ENCODE results near the gene KANK2.

The KANK2 gene

GRCh38 chr19:11224429-11224828 is 27.1 kb upstream of the KANK2 start:
- no peak overlapping the region for H3K4me3 ChIP-seq (ENCODE audit: low read depth, low read length)
- no peak for DNase-seq (ENCODE audit: low read depth)
- TF ChIP-seq CTCF (IDR thresholded peaks at IDR 0.05; ENCODE audit: low read depth, low read length) (no peak), MAX (IDR thresholded peaks at IDR 0.05; ENCODE audit: low read depth, low read length) (no peak), MYC (IDR thresholded peaks at IDR 0.05; ENCODE audit: low read depth, low read length) (no peak), POLR2A (IDR thresholded peaks at IDR 0.05; ENCODE audit: extremely low read depth, insufficient read length) (no peak)

DNA sequence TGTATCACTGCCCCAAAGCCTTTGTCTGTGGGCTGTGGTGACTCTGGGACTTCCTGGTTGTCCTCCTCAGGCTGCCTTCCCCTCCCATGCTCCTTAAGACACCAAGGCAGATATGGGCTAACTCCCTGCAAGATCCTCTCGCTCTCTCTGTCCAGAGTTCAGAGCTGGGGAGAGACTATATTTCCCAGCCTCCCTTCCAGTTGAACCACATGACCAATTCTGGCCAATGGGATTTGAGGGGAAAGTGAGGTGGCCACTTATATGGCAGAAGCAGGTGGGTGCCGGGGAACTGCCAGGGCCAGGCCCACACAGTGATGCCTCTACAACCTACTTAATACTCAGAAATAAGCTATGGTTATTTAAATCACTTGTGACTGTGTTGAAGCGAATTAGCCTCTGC is 25.9 kb upstream of the KANK2 start:
- TF ChIP-seq POLR2A (IDR thresholded peaks at IDR 0.05; ENCODE audit: extremely low read depth, insufficient read length) (no peak), MYC (IDR thresholded peaks at IDR 0.05; ENCODE audit: low read depth, low read length) (no peak), MAX (IDR thresholded peaks at IDR 0.05; ENCODE audit: low read depth, low read length) (no peak), CTCF (IDR thresholded peaks at IDR 0.05; ENCODE audit: low read depth, low read length) (no peak)
- H3K4me3 ChIP-seq (ENCODE audit: low read depth, low read length): no peak overlapping the region
- DNase-seq (ENCODE audit: low read depth): no peak

- TF ChIP-seq CTCF (IDR thresholded peaks at IDR 0.05; ENCODE audit: low read depth, low read length) (no peak), MYC (IDR thresholded peaks at IDR 0.05; ENCODE audit: low read depth, low read length) (no peak), POLR2A (IDR thresholded peaks at IDR 0.05; ENCODE audit: extremely low read depth, insufficient read length) (no peak), MAX (IDR thresholded peaks at IDR 0.05; ENCODE audit: low read depth, low read length) (no peak)
- DNase-seq (ENCODE audit: low read depth): no peak
- no peak overlapping the region for H3K4me3 ChIP-seq (ENCODE audit: low read depth, low read length)
These were observed 23.8 kb upstream of the KANK2 start for GRCh38 chr19:11221082-11221598.

DNA sequence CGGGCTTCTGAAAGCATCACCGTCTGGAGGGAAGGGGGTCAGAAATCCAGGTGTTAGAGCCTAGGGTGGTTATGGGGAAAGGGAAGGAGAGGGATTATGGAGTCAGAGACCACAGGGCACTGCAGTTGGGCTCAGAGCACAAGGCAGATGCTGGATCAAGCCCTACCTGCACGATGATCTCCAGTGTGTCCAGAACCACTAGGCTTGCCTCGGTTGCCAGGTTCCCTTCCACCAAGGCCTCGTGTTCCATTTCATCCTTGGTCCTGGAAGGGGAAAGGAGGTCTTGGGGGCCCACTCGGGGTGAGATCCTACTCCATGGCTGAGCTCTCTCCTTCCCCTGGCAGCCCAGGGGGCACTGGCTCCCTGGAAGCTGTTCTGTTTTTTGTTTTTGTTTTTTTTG is 17.0 kb upstream of the KANK2 start:
- no peak for DNase-seq (ENCODE audit: low read depth)
- TF ChIP-seq MYC (IDR thresholded peaks at IDR 0.05; ENCODE audit: low read depth, low read length): no peak
- TF ChIP-seq MAX (IDR thresholded peaks at IDR 0.05; ENCODE audit: low read depth, low read length): no peak
- no peak for TF ChIP-seq POLR2A (IDR thresholded peaks at IDR 0.05; ENCODE audit: extremely low read depth, insufficient read length)
- TF ChIP-seq CTCF (IDR thresholded peaks at IDR 0.05; ENCODE audit: low read depth, low read length): no peak
- no peak overlapping the region for H3K4me3 ChIP-seq (ENCODE audit: low read depth, low read length)

- TF ChIP-seq MAX (IDR thresholded peaks at IDR 0.05; ENCODE audit: low read depth, low read length) (no peak), MYC (IDR thresholded peaks at IDR 0.05; ENCODE audit: low read depth, low read length) (no peak), CTCF (IDR thresholded peaks at IDR 0.05; ENCODE audit: low read depth, low read length) (no peak), POLR2A (IDR thresholded peaks at IDR 0.05; ENCODE audit: extremely low read depth, insufficient read length) (no peak)
- no peak overlapping the region for H3K4me3 ChIP-seq (ENCODE audit: low read depth, low read length)
- no peak for DNase-seq (ENCODE audit: low read depth)
These were observed 13.2 kb upstream of the KANK2 start for GRCh38 chr19:11210656-11210928.

Measured in NB4 (cell line).